GM21619 (cell line): ENCODE results near the gene STK39.

Experiments
- ATAC-seq: cut with Tn5 transposase; IDR thresholded peaks from one replicate; pipeline ENCODE4 v1.9.1; 2021; ENCODE audit not compliant: unreplicated experiment

The STK39 gene

GRCh38 chr2:168244318-168244717 is 3.1 kb downstream of the STK39 start:
- ATAC-seq, result no peak

DNA sequence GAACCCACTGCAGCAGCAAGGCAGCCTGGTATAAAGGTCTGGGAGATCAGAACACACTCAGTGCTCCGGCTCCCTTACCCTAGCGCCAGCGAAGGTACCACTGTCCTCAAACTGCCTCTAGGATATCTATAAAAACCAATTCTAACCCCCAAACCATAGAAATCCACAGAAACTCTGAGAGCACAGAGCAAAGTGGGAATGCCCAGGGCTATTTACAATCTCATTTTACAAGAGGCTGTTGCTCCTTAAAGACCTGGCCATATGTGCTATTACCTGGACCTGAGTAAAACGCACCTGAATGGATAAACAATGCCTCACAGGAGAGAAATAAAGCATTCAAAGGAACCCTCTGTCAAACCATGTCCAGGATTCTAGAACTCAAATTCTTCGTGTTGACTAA is 4.3 kb downstream of the STK39 start:
- no peak for ATAC-seq

- ATAC-seq, result no peak
Measured at GRCh38 chr2:168241746-168242145, 5.6 kb downstream of the STK39 start.

DNA sequence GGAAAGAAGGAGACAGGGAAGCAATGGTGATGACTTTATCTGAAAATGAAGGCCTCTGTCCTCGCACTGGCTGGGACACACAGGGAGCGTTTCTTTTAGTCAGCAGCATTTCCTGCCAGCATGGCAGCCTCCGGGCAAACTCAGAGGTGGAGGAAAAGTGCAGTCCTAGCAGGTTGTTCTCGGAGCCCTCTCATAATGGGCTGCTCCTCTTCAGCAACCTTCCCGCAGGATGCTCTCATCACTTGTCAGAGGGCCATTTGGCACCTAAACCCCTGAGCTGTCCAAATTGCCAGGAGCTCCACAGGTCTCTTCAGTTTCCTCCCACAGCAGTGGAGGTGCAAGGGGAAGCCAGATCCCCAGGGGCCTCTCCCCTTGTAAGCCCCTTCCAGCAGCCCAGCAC is 6.2 kb downstream of the STK39 start:
- ATAC-seq, result no peak

DNA sequence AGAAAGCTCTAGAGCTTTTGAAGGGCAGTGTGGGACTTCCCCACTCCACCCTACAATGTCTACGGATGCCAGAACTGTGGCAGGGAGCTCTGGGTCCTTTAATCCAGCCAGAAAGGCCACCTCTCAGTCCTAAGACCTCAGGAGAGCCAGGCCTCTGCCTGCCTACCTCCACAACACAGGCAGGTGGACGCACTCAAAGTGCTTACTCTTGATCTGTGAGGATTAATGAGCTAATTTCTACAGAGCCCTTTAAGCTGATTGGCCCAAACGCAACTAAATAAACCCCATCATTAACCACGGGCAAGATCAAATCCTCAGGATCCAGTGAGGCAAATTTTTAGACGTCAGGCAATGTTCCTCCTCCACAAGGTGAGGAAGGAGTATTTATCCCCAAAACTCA is 8.1 kb downstream of the STK39 start:
- no peak for ATAC-seq

GRCh38 chr2:168237741-168238140 is 9.7 kb downstream of the STK39 start:
- no peak for ATAC-seq

DNA sequence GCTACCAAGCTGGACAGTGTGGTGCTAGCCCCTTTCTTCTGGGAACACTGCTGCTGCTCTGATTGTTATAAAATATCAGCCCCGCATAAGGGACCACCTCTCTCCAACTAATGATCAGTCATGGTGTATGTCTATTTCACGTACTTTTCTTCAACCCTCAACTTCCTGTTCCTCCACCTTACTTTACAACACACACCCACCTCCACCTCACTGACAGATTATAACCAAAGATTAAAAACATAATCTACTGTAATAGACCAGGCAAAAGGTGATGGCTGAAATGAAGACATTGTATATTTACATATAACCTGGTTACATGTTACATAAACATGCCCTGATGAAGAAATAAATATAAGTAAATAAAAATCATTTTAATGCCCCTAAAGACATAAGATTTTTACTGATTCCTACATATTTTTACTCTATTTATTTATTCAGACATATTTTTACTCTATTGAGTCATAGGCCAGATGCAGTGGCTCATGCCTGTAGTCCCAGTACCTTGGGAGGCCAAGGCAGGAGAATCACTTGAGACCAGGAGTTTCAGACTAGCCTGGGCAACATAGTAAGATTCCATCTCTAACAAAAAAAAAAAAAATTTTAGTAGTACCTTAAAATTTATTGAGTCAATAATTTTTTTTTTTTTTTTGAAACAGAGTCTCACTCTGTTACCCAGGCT is 12.8 kb downstream of the STK39 start:
- ATAC-seq, result no peak

GRCh38 chr2:168233726-168234406 is 13.5 kb downstream of the STK39 start:
- ATAC-seq, result no peak

- ATAC-seq, result no peak
Measured at GRCh38 chr2:168233166-168233565, 14.2 kb downstream of the STK39 start.

- ATAC-seq, result no peak
Measured at GRCh38 chr2:168231609-168232241, 15.7 kb downstream of the STK39 start.

- ATAC-seq, result no peak
Measured at GRCh38 chr2:168230389-168230788, 17.0 kb downstream of the STK39 start.

DNA sequence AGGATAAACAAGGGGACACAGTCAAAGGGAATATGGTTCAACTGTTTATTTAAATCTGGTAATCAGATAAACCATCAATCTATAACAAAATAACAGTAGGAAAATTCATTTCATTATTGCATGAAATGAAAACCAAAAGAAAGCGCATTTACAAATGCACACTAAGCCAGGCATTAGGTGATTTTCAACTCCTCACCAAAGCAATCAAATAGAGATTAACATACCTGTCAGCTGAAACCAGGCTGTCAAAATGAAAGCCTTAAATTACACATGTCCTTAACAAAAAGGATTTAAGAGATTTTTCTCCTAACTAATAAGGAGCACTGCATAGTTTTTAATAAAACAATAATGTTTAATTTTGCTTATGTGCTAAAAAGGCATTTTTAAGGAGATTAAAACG is 23.0 kb downstream of the STK39 start:
- no peak for ATAC-seq

GRCh38 chr2:168222088-168222487 is 25.3 kb downstream of the STK39 start:
- no peak for ATAC-seq

GRCh38 chr2:168220965-168221819 is 26.2 kb downstream of the STK39 start:
- ATAC-seq, result no peak

GRCh38 chr2:168217920-168218319 is 29.5 kb downstream of the STK39 start:
- ATAC-seq, result no peak

GRCh38 chr2:168216351-168217005 is 30.9 kb downstream of the STK39 start:
- no peak for ATAC-seq

- ATAC-seq, result no peak
Measured at GRCh38 chr2:168215813-168216212, 31.6 kb downstream of the STK39 start.

DNA sequence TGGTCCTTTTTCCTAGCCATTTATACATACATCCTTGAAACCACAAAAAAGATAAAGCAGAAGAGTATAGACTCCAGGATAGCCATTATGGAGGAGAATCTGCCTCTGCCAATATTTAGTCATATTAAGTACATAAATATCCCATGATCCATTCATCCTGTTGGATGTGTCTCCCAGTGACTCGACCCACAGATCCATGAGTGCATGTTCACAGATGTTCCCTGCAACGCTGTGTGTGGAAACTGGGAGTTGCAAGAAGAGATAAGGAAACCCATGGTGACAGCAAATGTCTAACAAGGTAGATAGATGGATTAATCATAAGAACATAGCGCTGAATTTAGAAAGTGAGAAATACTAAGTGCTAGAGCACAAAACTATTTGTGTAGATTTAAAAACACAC is 34.5 kb downstream of the STK39 start:
- ATAC-seq, result no peak

DNA sequence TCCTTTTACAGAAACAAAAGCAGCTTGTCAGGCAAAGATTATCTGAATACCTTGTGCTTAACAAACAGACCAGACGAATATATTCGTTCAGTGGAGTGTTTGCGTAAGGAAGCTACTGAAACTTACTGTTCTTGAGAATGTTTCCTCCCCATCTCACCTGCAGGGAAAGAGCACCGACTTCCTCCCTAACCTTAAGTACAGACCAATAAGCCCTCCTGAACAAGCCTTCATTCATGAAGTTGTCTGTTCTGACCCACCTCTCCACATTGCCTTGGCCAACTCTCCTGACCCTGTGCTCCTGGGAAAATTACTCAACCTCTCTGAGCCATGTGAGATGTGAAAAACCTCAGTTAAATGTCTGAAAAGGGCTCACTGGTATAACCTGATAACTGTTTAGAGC is 35.2 kb downstream of the STK39 start:
- ATAC-seq, result no peak

DNA sequence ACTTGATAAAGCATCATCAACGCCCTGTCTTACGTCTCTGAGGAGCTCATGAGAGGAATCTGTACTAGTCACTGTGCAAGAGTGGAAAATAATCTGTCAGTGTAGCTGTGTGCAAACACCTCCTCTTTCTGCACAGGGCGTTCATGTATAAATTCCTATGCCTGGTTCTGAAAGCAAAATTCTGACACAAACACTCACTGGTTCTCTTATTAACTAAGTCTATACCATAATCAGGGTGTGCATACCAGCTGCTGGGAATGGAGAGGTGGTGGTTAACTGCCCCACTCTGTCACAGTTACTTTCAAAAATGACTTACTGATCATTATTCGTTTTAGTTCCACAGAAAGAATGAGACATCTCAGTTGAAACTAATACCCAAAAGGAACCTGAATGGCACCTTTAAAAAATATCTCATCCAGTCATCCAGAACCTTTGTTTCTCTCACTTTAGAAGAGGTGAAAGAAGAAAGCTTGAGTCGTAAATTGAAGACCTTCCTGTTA is 35.7 kb downstream of the STK39 start:
- ATAC-seq, result peak; percentile 87
